ENCODE measurements around the gene PRLR.

- TF ChIP-seq CTCF (IDR thresholded peaks at IDR 0.05) (no peak), POLR2A (IDR thresholded peaks at IDR 0.05) (no peak)
Observed at GRCh38 chr5:35063414-35063813, 166.9 kb downstream of the PRLR start.

All from uterus (tissue), 2 donors.